Mucosa of gallbladder (tissue), 1 donor: ENCODE results near the gene ACOT13. TPM values are rescaled to one million over a fixed set of nuclear protein-coding genes. Genes with fewer than 3 reads are reported as not detected.
"Not testable (repeated sequence)": the region's sequence is repeated elsewhere in the genome, so short reads cannot be mapped to it uniquely, and the experiment has no call there.

Experiments
- DNase-seq: peaks from one replicate; pipeline ENCODE4 v3.0.0-alpha.2; 2020; ENCODE audit warnings: low spot score
- total RNA-seq: library from RNA; stranded (reverse); gene quantifications from one replicate; pipeline ENCODE4 v1.2.1, GENCODE V29; 2021
- donor health status: DM: no; HTN: no; CAD: no.

Gene ACOT13
- total RNA-seq: 29.0 TPM

DNA sequence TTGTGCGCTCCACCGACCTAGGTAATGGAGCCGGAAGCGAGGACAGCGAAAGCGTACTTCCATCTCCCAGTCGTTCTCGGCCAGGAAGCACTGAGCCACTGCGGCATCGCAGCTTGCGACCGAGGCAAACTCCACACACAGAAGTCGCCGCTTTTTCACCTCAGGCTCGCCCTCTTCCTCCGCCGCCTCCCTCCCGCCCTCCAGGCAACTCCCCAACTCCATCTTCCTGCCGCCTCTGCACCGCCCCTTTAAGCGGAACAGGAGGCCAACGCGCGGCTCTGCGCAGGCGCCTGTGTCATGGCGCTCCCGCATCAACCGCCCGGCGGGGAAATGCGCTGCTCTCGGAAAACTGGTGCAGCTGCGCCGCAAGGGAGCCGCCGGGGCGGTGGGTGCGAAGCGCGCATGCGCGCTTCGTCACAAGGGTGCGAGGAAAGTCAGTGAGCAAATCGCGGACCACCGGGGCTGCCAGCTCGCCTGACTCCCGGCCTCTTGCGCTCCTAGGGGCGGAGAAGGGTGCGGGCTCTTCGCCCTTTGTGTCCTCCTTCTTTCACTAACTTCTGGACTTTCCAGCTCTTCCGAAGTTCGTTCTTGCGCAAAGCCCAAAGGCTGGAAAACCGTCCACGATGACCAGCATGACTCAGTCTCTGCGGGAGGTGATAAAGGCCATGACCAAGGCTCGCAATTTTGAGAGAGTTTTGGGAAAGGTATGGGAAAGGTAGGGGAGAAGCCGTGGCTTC is at the start of gene ACOT13, which contains the start of gene TDP2:
ACOT13 (plus strand) TSS at position 437 of the 737 bp plus-strand sequence; CDS start at position 624, 187 bp downstream.
TDP2 (minus strand) TSS at position 259 of the 737 bp plus-strand sequence; CDS start at position 222, 37 bp downstream.
- peak; percentile 96 for DNase-seq

- DNase-seq: no peak
Measured at GRCh38 chr6:24619661-24620060, 47.2 kb upstream of the ACOT13 start.

- DNase-seq: no peak
Measured at GRCh38 chr6:24620637-24621036, 46.2 kb upstream of the ACOT13 start.

DNA sequence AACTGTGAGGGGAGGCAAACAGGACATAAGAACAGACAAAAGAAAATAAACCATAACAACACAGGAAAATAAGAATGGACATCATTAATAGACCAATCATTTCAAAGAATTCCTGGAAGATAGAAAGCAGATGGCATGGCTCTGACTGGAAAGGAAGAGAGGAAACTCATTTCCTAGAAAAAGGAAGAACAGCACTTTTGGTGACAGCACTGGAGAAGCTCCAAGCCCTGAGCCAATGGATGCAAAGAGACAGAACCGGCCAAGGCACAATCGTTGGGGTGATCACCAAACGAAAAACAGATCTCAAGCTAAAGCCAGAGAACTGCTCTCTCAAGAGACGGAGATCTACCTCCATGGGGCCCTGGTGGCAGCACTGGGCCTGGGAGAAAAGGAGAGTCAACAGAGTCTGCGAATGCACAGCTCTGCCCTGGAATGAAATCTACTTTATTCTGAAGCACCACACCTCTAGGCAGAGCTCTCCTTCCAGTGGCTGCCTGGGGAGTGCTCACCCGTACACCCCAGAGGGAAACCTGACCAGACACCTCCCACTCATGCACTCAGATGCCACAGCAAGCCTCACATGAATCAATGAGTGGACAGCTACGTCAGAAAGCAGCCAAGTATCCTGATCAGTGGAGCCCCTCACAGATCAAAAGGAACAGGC is 45.1 kb upstream of the ACOT13 start:
- DNase-seq: no peak

DNA sequence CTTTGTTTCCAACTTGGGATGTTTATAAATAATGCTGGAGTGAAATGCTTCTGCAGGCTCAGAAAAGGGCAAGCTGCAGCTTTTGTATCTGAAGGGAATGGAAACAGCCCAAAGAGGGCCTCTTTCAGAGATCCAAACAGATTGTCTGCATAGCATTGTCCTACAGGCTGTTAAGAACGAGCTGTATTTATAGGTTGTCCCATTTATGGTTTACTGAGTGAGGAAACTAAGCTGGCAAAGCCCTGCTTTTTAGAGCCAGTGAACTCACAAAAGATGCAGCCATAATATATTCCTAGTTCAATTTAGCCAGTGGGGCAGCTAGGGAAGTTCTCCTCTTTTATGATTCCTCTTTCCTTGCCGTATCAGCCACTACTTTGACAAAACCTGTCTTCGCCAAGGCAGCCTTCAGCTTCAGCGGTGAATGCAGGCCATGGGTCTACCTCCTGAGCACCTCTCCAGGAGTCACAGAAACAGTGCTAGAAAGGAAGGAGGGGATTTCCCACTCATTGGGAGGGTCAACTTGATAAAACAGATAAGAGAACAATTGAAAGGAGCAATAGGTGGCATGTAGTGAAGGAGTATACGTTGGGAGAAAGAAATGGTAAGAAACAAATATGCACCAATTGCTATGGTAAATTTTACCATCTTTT is 35.9 kb upstream of the ACOT13 start:
- no peak for DNase-seq

DNA sequence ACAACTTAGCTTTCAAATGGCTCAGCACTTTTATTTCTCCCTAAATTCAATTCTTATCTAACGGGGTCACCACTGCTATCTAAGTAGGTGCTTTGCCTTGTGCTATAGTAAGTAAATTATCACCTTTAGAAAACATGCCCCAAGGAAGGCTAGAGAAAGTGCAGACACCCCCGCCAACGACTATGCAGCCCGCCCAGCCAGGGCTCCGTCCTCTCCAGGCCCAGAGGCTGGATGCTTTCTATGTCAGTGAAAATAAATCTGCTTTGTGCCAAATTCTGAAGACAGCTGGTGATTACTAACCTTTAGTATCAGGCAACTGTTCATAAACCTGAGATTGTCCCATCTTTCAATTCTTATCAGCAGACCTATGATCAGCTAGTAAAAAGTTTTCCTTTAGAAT is 35.2 kb upstream of the ACOT13 start:
- DNase-seq: no peak

DNA sequence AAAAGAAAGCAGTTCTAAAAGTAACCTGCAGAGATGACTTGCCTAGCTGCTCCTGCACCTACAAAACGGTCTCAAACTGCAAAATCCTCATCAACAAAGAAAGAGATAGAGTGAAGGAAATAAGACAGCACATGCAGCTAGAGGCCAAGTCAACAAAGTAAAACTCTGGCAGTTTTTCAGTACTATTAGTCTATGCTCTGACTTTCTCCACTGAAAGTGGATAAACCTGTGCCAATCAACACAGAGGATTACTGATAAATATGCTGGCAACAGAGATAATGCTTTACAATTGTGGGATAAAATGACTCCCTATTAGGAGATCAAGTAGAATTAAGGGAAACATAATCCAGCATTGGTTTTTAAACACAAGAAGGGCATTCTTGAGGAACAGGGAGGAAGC is 34.3 kb upstream of the ACOT13 start:
- DNase-seq: no peak

DNA sequence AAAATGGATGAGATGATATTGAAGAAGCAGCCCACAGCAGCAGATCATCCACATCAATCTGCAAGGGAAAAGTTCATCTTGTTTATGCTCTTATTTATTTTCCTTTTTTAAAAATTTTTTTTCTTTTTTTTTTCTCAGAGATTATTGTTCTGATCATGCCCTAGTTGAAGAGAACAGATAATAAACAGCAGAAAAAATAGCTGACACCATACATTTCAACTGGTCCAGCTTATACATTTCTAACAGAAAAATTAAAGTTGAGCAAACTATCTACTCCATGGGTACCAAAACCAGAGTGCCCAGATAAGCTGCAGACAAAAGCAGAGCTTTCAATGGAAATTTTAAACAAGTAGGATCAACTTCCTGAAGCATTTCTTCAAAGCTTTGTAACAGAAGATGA is 30.2 kb upstream of the ACOT13 start:
- no peak for DNase-seq

- DNase-seq: no peak
Measured at GRCh38 chr6:24640166-24640565, 26.7 kb upstream of the ACOT13 start.

- not testable (repeated sequence) for DNase-seq
Measured at GRCh38 chr6:24640631-24641030, 26.2 kb upstream of the ACOT13 start.

- no peak for DNase-seq
Measured at GRCh38 chr6:24642061-24642460, 24.8 kb upstream of the ACOT13 start.

DNA sequence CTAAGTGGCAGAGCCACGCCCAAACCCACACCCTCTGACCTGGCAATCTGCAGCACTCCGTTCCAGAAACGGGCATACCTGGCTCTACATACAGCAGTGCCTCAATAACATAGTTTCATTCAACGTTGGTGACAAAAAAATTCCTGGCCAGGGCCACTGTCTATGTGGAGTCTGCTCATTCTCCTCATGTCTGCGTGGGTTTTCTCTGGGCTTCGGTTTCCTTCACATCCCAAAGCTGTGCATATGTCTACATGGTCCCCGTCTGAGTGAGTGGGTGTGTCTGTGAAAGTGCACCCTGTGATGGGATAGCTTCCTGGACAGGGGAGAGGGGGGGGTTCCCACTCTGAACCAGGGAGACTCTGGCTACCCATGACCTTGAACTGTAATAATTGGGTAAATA is 23.0 kb upstream of the ACOT13 start:
- no peak for DNase-seq

GRCh38 chr6:24644377-24644776 is 22.5 kb upstream of the ACOT13 start:
- no peak for DNase-seq

DNA sequence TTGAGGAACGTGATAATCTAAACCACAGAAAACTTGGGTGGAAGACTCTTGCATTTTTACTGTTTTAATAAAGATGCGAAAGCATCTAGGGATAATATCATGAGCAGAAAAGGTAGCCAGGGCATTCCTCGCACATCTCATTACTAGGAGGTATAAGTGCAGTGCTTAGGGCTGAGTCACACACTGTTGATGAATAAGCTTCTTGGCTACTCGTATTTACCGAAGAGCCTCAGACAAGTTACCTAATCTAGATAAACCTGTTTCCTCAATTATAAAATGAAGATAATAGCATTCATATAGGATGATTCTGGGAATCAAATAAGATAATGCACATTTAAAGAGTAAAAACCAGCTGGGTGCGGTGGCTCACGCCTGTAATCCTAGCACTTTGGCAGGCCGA is 20.1 kb upstream of the ACOT13 start:
- no peak for DNase-seq

DNA sequence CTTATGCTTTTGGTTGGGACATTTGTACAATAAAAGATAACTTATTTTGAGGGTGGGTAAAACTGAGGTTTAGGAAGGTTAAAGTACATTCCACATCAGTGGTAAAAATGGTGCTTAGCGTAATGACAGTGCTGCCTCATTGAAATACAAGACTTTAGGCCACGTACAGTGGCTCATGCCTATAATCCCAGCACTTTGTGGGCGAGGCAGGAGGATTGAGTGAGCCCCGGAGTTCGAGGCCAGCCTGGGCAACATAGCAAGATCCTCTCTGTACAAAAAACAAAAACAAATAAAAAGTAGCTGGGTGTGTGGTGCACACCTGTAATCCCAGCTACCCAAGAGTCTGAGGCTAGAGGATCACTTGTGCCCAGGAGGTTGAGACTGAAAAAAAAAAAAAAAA is 18.6 kb upstream of the ACOT13 start:
- no peak for DNase-seq

DNA sequence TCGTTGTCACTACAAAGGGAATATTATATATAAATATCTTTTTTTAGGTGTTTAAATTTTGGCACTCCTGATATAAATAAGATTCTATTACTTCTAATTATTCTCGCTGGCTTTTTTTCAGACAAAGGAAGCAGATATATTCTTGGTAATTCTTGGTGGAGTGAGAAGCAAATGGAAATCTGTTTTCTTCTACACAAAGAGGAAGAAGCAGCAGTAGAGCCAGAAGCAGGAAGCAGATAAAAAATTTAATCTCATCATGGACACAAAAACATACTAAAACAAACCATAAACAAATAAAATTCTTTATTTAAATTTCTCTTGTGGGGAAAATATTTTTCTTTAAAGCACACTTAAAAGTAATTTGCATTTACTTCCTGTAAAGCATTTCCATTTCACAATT is 17.2 kb upstream of the ACOT13 start:
- no peak for DNase-seq

DNA sequence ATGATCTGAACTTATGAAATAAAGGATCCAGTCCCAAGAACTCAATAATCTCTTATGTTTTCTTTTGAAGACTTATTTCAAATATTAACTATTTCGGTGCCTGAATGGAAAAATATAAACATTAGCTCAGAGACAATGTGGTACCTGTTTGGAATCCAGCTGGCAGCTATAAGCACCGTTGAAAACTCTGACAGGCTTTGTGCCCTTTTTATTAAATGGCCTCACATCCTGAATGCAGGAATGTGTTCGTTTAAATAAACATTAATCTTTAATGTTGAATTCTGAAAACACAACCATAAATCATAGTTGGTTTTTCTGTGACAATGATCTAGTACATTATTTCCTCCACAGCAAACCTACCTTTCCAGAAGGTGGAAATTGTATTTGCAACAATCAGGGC is 16.5 kb upstream of the ACOT13 start:
- no peak for DNase-seq

DNA sequence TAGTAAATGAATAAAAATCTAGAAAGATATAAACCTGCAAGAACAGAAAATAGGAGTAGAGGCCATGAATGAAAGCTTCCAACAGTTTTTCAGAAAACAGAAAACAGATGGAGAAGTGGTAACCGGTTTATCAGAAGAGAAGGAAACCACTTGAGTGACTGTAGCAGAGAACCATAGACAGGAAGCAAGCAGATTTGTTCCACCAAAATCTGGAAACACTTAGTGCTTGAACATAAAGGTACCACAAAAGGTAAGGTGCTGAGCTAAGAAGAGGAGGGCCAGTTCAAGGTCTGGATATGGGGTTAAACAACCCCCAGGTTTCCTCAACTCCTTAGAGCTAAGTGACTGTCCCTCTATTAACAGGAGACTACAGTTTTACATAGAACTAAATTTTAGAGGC is 11.7 kb upstream of the ACOT13 start:
- DNase-seq: no peak

- DNase-seq: peak; percentile 50
Measured at GRCh38 chr6:24658573-24659560, 8.0 kb upstream of the ACOT13 start.

DNA sequence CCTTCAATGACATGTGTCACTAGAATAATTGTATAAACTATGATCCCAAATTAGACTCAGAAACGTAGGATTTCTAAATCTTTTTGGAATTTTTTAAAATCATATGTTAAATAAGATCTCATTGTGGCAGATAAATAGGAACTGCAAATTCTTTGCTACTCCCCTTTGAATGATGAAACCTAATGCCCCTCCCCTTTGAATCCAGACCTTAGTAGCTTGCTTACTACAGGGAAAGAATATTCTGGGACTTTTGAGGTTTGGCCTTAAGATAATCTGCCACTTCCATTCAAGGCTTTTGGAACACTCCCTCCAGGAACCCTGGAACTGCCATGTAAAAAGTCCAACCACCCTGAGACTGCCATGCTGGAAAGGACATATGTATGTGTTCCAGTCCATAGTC is 7.3 kb upstream of the ACOT13 start:
- no peak for DNase-seq

DNA sequence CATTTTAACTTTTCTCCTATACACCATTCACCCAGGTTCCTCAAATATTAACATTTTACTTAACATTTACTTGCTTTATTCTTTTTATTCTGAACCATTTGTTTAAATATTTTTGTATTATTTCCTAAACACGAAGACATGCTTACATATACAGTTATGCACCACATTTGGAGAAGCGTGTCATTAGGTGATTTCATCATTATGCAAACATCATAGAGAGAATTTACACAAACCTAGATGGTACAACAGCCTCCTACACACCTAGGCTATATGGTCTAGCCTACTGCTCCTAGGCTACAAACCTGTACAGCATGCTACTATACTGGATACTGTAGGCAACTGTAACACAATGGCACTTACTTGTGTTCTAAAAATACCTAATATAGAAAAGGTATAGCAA is 6.8 kb upstream of the ACOT13 start:
- no peak for DNase-seq

DNA sequence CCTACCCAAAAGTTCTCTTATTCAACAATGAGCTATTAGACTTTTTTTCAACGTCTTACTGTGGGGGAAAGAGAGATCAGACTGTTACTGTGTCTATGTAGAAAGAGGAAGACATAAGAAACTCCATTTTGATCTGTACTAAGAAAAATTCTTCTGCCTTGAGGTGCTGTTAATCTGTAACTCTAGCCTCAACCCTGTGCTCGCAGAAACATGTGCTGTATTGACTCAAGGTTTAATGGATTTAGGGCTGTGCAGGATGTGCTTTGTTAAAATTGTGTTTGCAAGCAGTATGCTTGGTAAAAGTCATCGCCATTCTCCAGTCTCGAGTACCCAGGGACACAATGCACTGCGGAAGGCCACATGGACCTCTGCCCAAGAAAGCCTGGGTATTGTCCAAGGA is 5.1 kb upstream of the ACOT13 start:
- peak; percentile 16 for DNase-seq
